GM12878 (cell line): ENCODE results near the gene TP73. TPM values are rescaled to one million over a fixed set of nuclear protein-coding genes. Genes with fewer than 3 reads are reported as not detected.
A peak's percentile ranks its signal among the peaks of the same experiment; 100 is the strongest.

Experiments used
- ATAC-seq: fragments of 200-7000 bp; cut with Tn5 transposase; 3 replicates; pipeline ENCODE4 v1.9.1; 2020; ENCODE audit warnings: mild to moderate bottlenecking, moderate library complexity
- BruUV-seq: library from RNA; stranded (reverse); fragments of 400-500 nt; replicated peaks from 2 replicates; lab custom pipeline; 2021; lab: Mats Ljungman, UMichigan
- CTCF ChIA-PET: fragments of 300-600 bp; sonication (Branson Sonifier 250); formaldehyde crosslinking; extraction: SDS; loops from one replicate; lab custom pipeline; 2021; ENCODE audit warnings: inconsistent platforms; lab: Yijun Ruan, JAX
- POLR2A ChIA-PET: fragments of 350-600 bp; formaldehyde crosslinking; extraction: SDS; loops from one replicate; lab custom pipeline; 2021; ENCODE audit warnings: inconsistent platforms; lab: Charles Lee
- RAD21 ChIA-PET: fragments of 300-600 bp; sonication (Branson Sonifier 250); formaldehyde crosslinking; loops from one replicate; lab custom pipeline; 2023; ENCODE audit warnings: antibody characterized with exemption; ENCODE audit not compliant: unreplicated experiment; lab: Charles Lee
- SMC1A ChIA-PET: fragments of 300-600 bp; sonication (Branson Sonifier 250); formaldehyde crosslinking; loops from one replicate; lab custom pipeline; 2023; ENCODE audit not compliant: unreplicated experiment, uncharacterized antibody; lab: Charles Lee
- DNase-seq: peaks from one replicate; pipeline ENCODE4 v3.0.0-alpha.2; 2011; ENCODE audit warnings: low read depth, low spot score
- FAIRE-seq: peaks from 3 replicates; lab custom pipeline; 2011; peaks lifted over from hg19 to GRCh38; lab: Jason Lieb, UNC
- H2AFZ ChIP-seq: 2 replicates; pipeline ENCODE4 v1.6.0; 2011; ENCODE audit warnings: low read depth, low read length, control low read depth; ENCODE audit not compliant: control insufficient read depth
- H3K27ac ChIP-seq: 2 replicates; pipeline ENCODE4 v1.5.1; 2011; ENCODE audit warnings: control low read depth; ENCODE audit not compliant: control insufficient read depth, insufficient read depth
- H3K27me3 ChIP-seq, 2 experiments: replicated peaks in 1 of 2; 2 replicates each; pipeline versions ENCODE4 v1.6.0 to v1.6.1; 2011; ENCODE audit warnings: low read length in 1 of 2; ENCODE audit not compliant: control insufficient read depth in 2 of 2, insufficient read depth in 2 of 2
- H3K36me3 ChIP-seq, 2 experiments: 2 replicates each; pipeline ENCODE4 v1.5.1; 2011; ENCODE audit warnings: low read length in 1 of 2; ENCODE audit not compliant: control insufficient read depth in 2 of 2, insufficient read depth in 2 of 2
- H3K4me1 ChIP-seq: 2 replicates; pipeline ENCODE4 v1.6.1; 2011; ENCODE audit warnings: mild to moderate bottlenecking, low read length, moderate library complexity, mixed read lengths; ENCODE audit not compliant: control insufficient read depth, insufficient read depth
- H3K4me2 ChIP-seq: 2 replicates; pipeline ENCODE4 v1.6.0; 2011; ENCODE audit warnings: control low read depth; ENCODE audit not compliant: control insufficient read depth, insufficient read depth
- H3K4me3 ChIP-seq: fragments of 200-600 bp; sonication (generic); 2 replicates; pipeline ENCODE4 v1.5.1; 2016
- H3K79me2 ChIP-seq: 2 replicates; pipeline ENCODE4 v1.6.0; 2011; ENCODE audit warnings: low read length; ENCODE audit not compliant: control insufficient read depth, insufficient read depth
- H3K9ac ChIP-seq: 2 replicates; pipeline ENCODE4 v1.8.0; 2011; ENCODE audit warnings: low read length, control low read depth, mixed read lengths; ENCODE audit not compliant: control insufficient read depth, insufficient read depth
- H3K9me3 ChIP-seq: replicated peaks from 3 replicates; pipeline ENCODE4 v1.5.1; 2011; ENCODE audit warnings: mild to moderate bottlenecking, low read length; ENCODE audit not compliant: control insufficient read depth, insufficient read depth
- H4K20me1 ChIP-seq: 2 replicates; pipeline ENCODE4 v1.6.0; 2011; ENCODE audit not compliant: control insufficient read depth, insufficient read depth
- EGR1 ChIP-seq, 2 experiments: IDR thresholded peaks; 1 replicate in 1 of 2; 2 replicates in 1 of 2; pipeline ENCODE4 v1.6.1; 2011 to 2012; ENCODE audit warnings: low read depth in 2 of 2, low read length in 2 of 2, borderline replicate concordance in 1 of 2, mild to moderate bottlenecking in 1 of 2, moderate library complexity in 1 of 2
- NR2C2 ChIP-seq: IDR thresholded peaks from 2 replicates; pipeline ENCODE4 v1.6.1; 2011; ENCODE audit warnings: borderline replicate concordance, low read depth; ENCODE audit not compliant: control insufficient read depth, insufficient read length
- RBBP5 ChIP-seq: fragments of 200-600 bp; sonication (generic); conservative IDR thresholded peaks from 2 replicates; pipeline ENCODE4 v1.6.1; 2016
- SUPT20H ChIP-seq: IDR thresholded peaks from 2 replicates; pipeline ENCODE4 v1.6.1; 2011; ENCODE audit warnings: low read depth, mild to moderate bottlenecking, low read length, moderate library complexity, borderline replicate concordance; ENCODE audit not compliant: control insufficient read depth
- ZZZ3 ChIP-seq: IDR thresholded peaks from 2 replicates; pipeline ENCODE4 v1.6.1; 2011; ENCODE audit warnings: low read depth; ENCODE audit not compliant: control insufficient read depth, insufficient read length
- WGBS: methylation state at CpG from one replicate; pipeline ENCODE4 v1.1.6; 2016; ENCODE audit warnings: low lambda C conversion rate; ENCODE audit not compliant: insufficient replicate concordance, insufficient coverage; ENCODE audit errors: missing lambda C conversion rate; 5-methylcytosine and 5-hydroxymethylcytosine counted together
- in situ Hi-C: fragments of 300-500 bp; cut with MboI; formaldehyde crosslinking; loops from 9 replicates; pipeline ENCODE4 v1.14.3; 2018; ENCODE audit warnings: mixed read lengths
- intact Hi-C: fragments of 100-400 bp; cut with micrococcal nuclease; formaldehyde crosslinking; loops from one replicate; pipeline ENCODE4 v1.14.2; 2022; ENCODE audit not compliant: unreplicated experiment
- polyA plus RNA-seq, 11 experiments: library from polyadenylated mRNA; depleted of rRNA in 4 of 11; unstranded in 6 of 11; stranded (reverse) in 5 of 11; fragments of >200 nt; fragmentation: Nextera tagmentation in 4 of 11; fragmentation: Illumina TruSeq in 1 of 11; extraction: Ambion mirVana in 4 of 11; extraction: Trizol in 1 of 11; gene quantifications; 1 replicate in 1 of 11; 2 replicates in 10 of 11; pipeline versions ENCODE4 v1.2.1 to v1.2.3, GENCODE V29; 2011 to 2016; ENCODE audit warnings: inconsistent platforms in 2 of 11, missing spikeins in 2 of 11, low read depth in 1 of 11
- total RNA-seq, 4 experiments: library from RNA; depleted of rRNA in 3 of 4; stranded (reverse); fragments of >200 nt in 3 of 4; fragmentation: Illumina TruSeq in 1 of 4; extraction: Trizol in 1 of 4; gene quantifications; 2 replicates each; pipeline versions ENCODE4 v1.2.1 to v1.2.3, GENCODE V29; 2013 to 2021

The TP73 gene
- total and polyA plus RNA-seq, 10 of the 15 experiments (the other 5 are each of a cell fraction or from before 2014, with no cell fraction given): 0.08 to 54.2 (median 14.9) TPM

DNA sequence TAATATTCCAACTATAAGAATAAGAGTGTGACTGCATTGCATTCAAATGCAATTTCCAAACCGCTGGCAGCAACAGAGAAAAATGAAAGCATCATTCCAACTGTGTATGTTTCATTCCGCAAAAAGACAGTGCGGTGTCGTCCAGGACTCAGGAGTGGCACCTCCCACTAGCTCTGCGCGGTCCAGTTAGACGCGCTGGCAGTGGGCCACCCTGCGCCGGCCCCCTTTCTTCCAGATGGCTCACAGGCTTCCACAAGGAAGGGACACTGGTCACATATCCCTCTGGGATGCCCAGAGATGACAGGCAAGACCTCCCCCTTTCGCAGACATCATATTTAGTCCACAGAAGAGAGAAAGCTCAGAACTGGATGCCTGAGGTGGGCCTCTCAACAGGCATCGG is 14.3 kb upstream of the TP73 start:
- no peak for FAIRE-seq
- RAD21 ChIA-PET: no interaction called here
- Histone ChIP-seq H3K27me3 (no peaks in the 10 kb centered on the region), H3K9ac (no peak overlapping the region), H3K9me3 (no peaks in the 10 kb centered on the region)
- CTCF ChIA-PET: interaction anchor here (1.0 to 1.4 kb wide), 2 partner anchors 9 to 19 kb away, joined by 3 to 4 read pairs; no protein-coding TSS in a partner anchor
- TF ChIP-seq RBBP5: no peak
- TF ChIP-seq NR2C2: no peak
- no peak for TF ChIP-seq ZZZ3
- TF ChIP-seq, all 136 proteins: peak for 0
- Histone ChIP-seq H2AFZ (no peak overlapping the region), H3K36me3 (peaks cover 14 to 16% of the 10 kb centered on the region in 2 experiments; a peak in 3 of 4 replicates), H3K4me2 (no peak overlapping the region), H3K79me2 (no peaks in the 10 kb centered on the region), H4K20me1 (no peaks in the 10 kb centered on the region), H3K4me1 (no peaks in the 10 kb centered on the region), H3K4me3 (no peak overlapping the region), H3K27ac (no peak overlapping the region)
- no TSS peak for BruUV-seq
- ChIA-PET POLR2A (no interaction called here), SMC1A (interaction anchor here (1.4 kb wide), 1 partner anchor 15 kb away, joined by 5 read pairs; no protein-coding TSS in a partner anchor)
- WGBS: 99% methylated on average over 12 of the region's 12 CpGs
- intact Hi-C loops (no loop called here), in situ Hi-C loops (no loop called here)
- no peak for DNase-seq
- ATAC-seq: no peak

DNA sequence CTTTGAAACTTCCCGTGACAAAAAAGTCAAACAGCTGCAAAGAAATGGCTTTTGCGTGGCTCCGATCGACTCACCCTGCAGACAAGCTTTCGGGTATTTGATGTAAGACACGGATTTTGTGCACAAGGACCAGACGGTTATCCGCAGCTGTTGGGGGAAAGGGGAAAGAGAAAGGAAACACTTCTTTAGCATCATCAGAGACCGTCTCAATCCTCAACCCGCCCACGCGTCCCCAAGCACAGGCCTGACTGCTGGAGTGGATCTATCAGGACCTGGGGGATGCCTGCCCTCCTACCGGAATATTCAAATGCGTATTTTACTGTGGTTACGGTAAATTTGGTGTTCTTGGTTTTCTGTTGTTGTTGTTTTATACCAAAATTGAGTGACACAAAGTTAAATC is 13.6 kb upstream of the TP73 start:
- intact Hi-C loops (no loop called here), in situ Hi-C loops (no loop called here)
- peaks cover 15 to 16% of the 10 kb centered on the region in 2 experiments; a peak in 3 of 4 replicates for H3K36me3 ChIP-seq

More for the DNA sequence above, 13.6 kb upstream of the TP73 start:
- Histone ChIP-seq H3K4me1 (no peaks in the 10 kb centered on the region), H3K9me3 (no peaks in the 10 kb centered on the region), H3K27me3 (no peaks in the 10 kb centered on the region), H3K4me3 (no peak overlapping the region), H4K20me1 (no peaks in the 10 kb centered on the region), H3K27ac (no peak overlapping the region), H3K79me2 (no peaks in the 10 kb centered on the region), H3K4me2 (no peak overlapping the region), H3K9ac (no peak overlapping the region), H2AFZ (no peak overlapping the region)
- DNase-seq: no peak
- no peak for ATAC-seq
- SMC1A ChIA-PET: interaction anchor here (0.9 kb wide), 1 partner anchor 11 kb away, joined by 3 read pairs; no protein-coding TSS in a partner anchor
- no TSS peak for BruUV-seq
- RAD21 ChIA-PET: no interaction called here
- CTCF ChIA-PET: interaction anchor here (1.0 to 1.4 kb wide), 2 partner anchors 9 to 20 kb away, joined by 3 to 4 read pairs; no protein-coding TSS in a partner anchor
- POLR2A ChIA-PET: no interaction called here
- TF ChIP-seq SUPT20H (no peak), EGR1 (IDR thresholded peaks at IDR 0.05; ENCODE audit: borderline replicate concordance in 1 of 2, low read depth in 2 of 2, low read length in 2 of 2) (peak in 1 of 2 experiments; percentile 59; a peak in 1 of 3 replicates)
- WGBS: 34% methylated on average over 15 of the region's 15 CpGs
- FAIRE-seq: no peak
